OCI-LY1 (cell line): Measurements from ENCODE around the gene AREL1.

Experiments
- H2AFZ ChIP-seq: fragments of 200-600 bp; sonication (generic), shearing (Covaris generic); 2 replicates; pipeline ENCODE4 v1.6.0; 2014; ENCODE audit warnings: antibody characterized with exemption, mild to moderate bottlenecking, low read length
- H3F3A ChIP-seq: fragments of 200-600 bp; sonication (generic), shearing (Covaris generic); 2 replicates; pipeline ENCODE4 v1.6.0; 2014; ENCODE audit warnings: mild to moderate bottlenecking, antibody characterized with exemption, low read length, moderate library complexity; ENCODE audit not compliant: insufficient read depth
- H3K27ac ChIP-seq: fragments of 200-600 bp; sonication (generic); 2 replicates; pipeline ENCODE4 v1.5.1; 2014; ENCODE audit warnings: low read length, mixed run types, mild to moderate bottlenecking, low read depth; ENCODE audit not compliant: poor library complexity, severe bottlenecking
- H3K27me3 ChIP-seq: fragments of 200-600 bp; sonication (generic); 2 replicates; pipeline ENCODE4 v1.6.0; 2014; ENCODE audit warnings: antibody characterized with exemption, mild to moderate bottlenecking, low read length, moderate library complexity; ENCODE audit not compliant: insufficient read depth
- H3K36me3 ChIP-seq: fragments of 200-600 bp; sonication (generic); 2 replicates; pipeline ENCODE4 v1.6.1; 2014; ENCODE audit warnings: mild to moderate bottlenecking, antibody characterized with exemption, low read length, moderate library complexity, mixed read lengths; ENCODE audit not compliant: insufficient read depth
- H3K4me1 ChIP-seq: fragments of 200-600 bp; sonication (generic); 2 replicates; pipeline ENCODE4 v1.5.1; 2014; ENCODE audit warnings: mild to moderate bottlenecking, low read length, moderate library complexity; ENCODE audit not compliant: insufficient read depth, severe bottlenecking
- H3K4me2 ChIP-seq: fragments of 200-600 bp; sonication (generic), shearing (Covaris generic); 2 replicates; pipeline ENCODE4 v1.6.1; 2014; ENCODE audit warnings: low read length
- H3K4me3 ChIP-seq: fragments of 200-600 bp; sonication (generic); 2 replicates; pipeline ENCODE4 v1.5.1; 2014; ENCODE audit warnings: low read length, low read depth, mild to moderate bottlenecking, mixed read lengths; ENCODE audit not compliant: poor library complexity, severe bottlenecking
- H3K79me2 ChIP-seq: fragments of 200-600 bp; shearing (Covaris generic); 2 replicates; pipeline ENCODE4 v1.6.1; 2016; ENCODE audit warnings: mixed run types, low read length, mixed read lengths; ENCODE audit not compliant: insufficient read depth
- H3K9ac ChIP-seq: fragments of 200-600 bp; sonication (generic), shearing (Covaris generic); 2 replicates; pipeline ENCODE4 v1.6.1; 2014; ENCODE audit warnings: mild to moderate bottlenecking, low read length, mixed read lengths
- H3K9me2 ChIP-seq: fragments of 200-600 bp; sonication (generic), shearing (Covaris generic); 2 replicates; pipeline ENCODE4 v1.6.1; 2014; ENCODE audit warnings: low read depth, mild to moderate bottlenecking, low read length, mixed read lengths
- H3K9me3 ChIP-seq: fragments of 200-600 bp; shearing (Covaris generic); 2 replicates; pipeline ENCODE4 v1.6.1; 2014; ENCODE audit warnings: low read length, mixed read lengths
- H4K20me1 ChIP-seq: fragments of 200-600 bp; sonication (generic), shearing (Covaris generic); 2 replicates; pipeline ENCODE4 v1.6.0; 2016; ENCODE audit warnings: mild to moderate bottlenecking, low read length; ENCODE audit not compliant: insufficient read depth
- CTCF ChIP-seq: fragments of 200-600 bp; sonication (generic), shearing (Covaris generic); IDR thresholded peaks from 2 replicates; pipeline ENCODE4 v1.5.1; 2017; ENCODE audit warnings: mild to moderate bottlenecking, antibody characterized with exemption, low read length, moderate library complexity, mixed read lengths
- EZH2 ChIP-seq: fragments of 200-600 bp; sonication (generic), shearing (Covaris generic); IDR thresholded peaks from 2 replicates; pipeline ENCODE4 v1.8.0; 2017; ENCODE audit warnings: borderline replicate concordance, mixed run types, mild to moderate bottlenecking, antibody characterized with exemption, low read length, moderate library complexity, mixed read lengths

AREL1 gene

DNA sequence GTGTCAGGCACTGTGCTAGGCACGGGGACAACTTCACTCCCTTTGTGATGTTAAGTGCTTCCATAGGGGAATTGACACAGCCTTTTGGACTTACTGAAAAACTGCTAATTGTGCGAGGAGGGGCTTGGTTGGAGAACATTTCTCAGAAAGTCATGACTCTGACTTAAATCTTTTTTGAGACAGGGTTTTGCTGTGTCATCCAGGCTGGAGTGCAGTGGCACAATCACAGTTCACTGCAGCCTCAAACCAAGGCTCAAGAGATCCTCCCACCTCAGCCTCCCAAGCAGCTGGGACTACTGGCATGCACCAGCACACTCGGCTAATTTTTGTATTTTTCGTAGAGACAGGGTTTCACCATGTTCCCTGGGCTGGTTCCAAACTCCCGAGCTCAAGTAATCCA lies 90.6 kb downstream of the AREL1 start:
- Histone ChIP-seq H3K9me3 (no peaks in the 10 kb centered on the region), H3K27ac (no peak overlapping the region), H3K79me2 (no peaks in the 10 kb centered on the region), H3K9ac (no peak overlapping the region), H3F3A (no peaks in the 10 kb centered on the region), H3K4me3 (no peak overlapping the region), H3K4me2 (no peak overlapping the region), H4K20me1 (no peaks in the 10 kb centered on the region), H3K9me2 (no peaks in the 10 kb centered on the region), H3K4me1 (peaks cover 15% of the 10 kb centered on the region), H2AFZ (no peak overlapping the region), H3K27me3 (no peaks in the 10 kb centered on the region), H3K36me3 (no peaks in the 10 kb centered on the region)
- no peak for TF ChIP-seq EZH2
- TF ChIP-seq CTCF = no peak

GRCh38 chr14:74621556-74621955 lies 91.3 kb downstream of the AREL1 start:
- Histone ChIP-seq H3K27ac (no peak overlapping the region), H3K4me3 (no peak overlapping the region), H2AFZ (no peak overlapping the region), H3K9me3 (no peaks in the 10 kb centered on the region), H3K79me2 (no peaks in the 10 kb centered on the region), H3K9me2 (no peaks in the 10 kb centered on the region), H3K27me3 (no peaks in the 10 kb centered on the region), H3K4me1 (peaks cover 16% of the 10 kb centered on the region), H3K36me3 (no peaks in the 10 kb centered on the region), H3F3A (no peaks in the 10 kb centered on the region), H4K20me1 (no peaks in the 10 kb centered on the region), H3K9ac (no peak overlapping the region), H3K4me2 (no peak overlapping the region)
- TF ChIP-seq EZH2 (no peak), CTCF (no peak)

- TF ChIP-seq EZH2 (no peak), CTCF (no peak)
- H3K9me3 ChIP-seq = no peaks in the 10 kb centered on the region
- no peaks in the 10 kb centered on the region for H3K27me3 ChIP-seq
- H3K9me2 ChIP-seq = no peaks in the 10 kb centered on the region
- H2AFZ ChIP-seq = no peak overlapping the region
- H3K4me2 ChIP-seq = no peak overlapping the region
- no peaks in the 10 kb centered on the region for H3F3A ChIP-seq
- no peak overlapping the region for H3K27ac ChIP-seq
- no peaks in the 10 kb centered on the region for H3K36me3 ChIP-seq
- no peaks in the 10 kb centered on the region for H3K79me2 ChIP-seq
- no peaks in the 10 kb centered on the region for H4K20me1 ChIP-seq
- no peak overlapping the region for H3K4me3 ChIP-seq
- H3K9ac ChIP-seq = no peak overlapping the region
- H3K4me1 ChIP-seq = peaks cover 16% of the 10 kb centered on the region
Measured at GRCh38 chr14:74620923-74621322, 92.0 kb downstream of the AREL1 start.
